Left lung (tissue), 10 donors: ENCODE data around the gene FRY. TPM values are rescaled to one million over a fixed set of nuclear protein-coding genes. Genes with fewer than 3 reads are reported as not detected.

Experiments used
- ATAC-seq: fragments of 200-7000 bp; cut with Tn5 transposase; one replicate; pipeline ENCODE4 v1.9.1; 2020; ENCODE audit warnings: moderate library complexity
- DNase-seq, 4 donors: peaks; one replicate each; pipeline ENCODE4 v3.0.0-alpha.2; 2013 to 2020
- H3K27ac ChIP-seq, 2 donors: fragments of 200-600 bp; sonication (generic) in 1 of 2; one replicate each; pipeline versions ENCODE4 v1.5.0 to v1.8.0; 2020 to 2021
- H3K27me3 ChIP-seq, 2 donors: fragments of 200-600 bp; sonication (generic) in 1 of 2; one replicate each; pipeline versions ENCODE4 v1.5.0 to v1.8.0; 2020 to 2021
- H3K36me3 ChIP-seq, 2 donors: fragments of 200-600 bp; sonication (generic) in 1 of 2; one replicate each; pipeline versions ENCODE4 v1.5.0 to v1.8.0; 2020 to 2021
- H3K4me1 ChIP-seq, 2 donors: fragments of 200-600 bp; one replicate each; pipeline ENCODE4 v1.8.0; 2021
- H3K4me3 ChIP-seq, 2 donors: fragments of 200-600 bp; sonication (generic) in 1 of 2; one replicate each; pipeline versions ENCODE4 v1.5.0 to v1.8.0; 2020 to 2021; ENCODE audit warnings: mild to moderate bottlenecking in 1 of 2
- H3K9me3 ChIP-seq, 2 donors: fragments of 200-600 bp; sonication (generic) in 1 of 2; one replicate each; pipeline versions ENCODE4 v1.5.0 to v1.8.0; 2020 to 2021
- intact Hi-C, 2 donors: fragments of 100-400 bp; cut with DNase I; formaldehyde crosslinking; loops; one replicate each; pipeline versions ENCODE4 v1.11.2 to v1.14.2; 2022
- polyA plus RNA-seq, 6 donors: library from polyadenylated mRNA; unstranded; fragments of 120-200 nt; gene quantifications; one replicate each; pipeline ENCODE4 v1.2.1, GENCODE V29; 2013; ENCODE audit not compliant: insufficient read length in 6 of 6
- total RNA-seq, 2 donors: library from RNA; stranded (reverse); fragmentation: NEBNext Ultra II Directional; extraction: Animal tissue kit (Norgen Biotek cat#: 25700); gene quantifications; one replicate each; pipeline ENCODE4 v1.2.1, GENCODE V29; 2021
- TF ChIP-seq, protein P1 (sequence below), 2 donors: fragments of 200-600 bp; sonication (generic) in 1 of 2; IDR thresholded peaks; one replicate each; pipeline versions ENCODE4 v1.5.0 to v1.8.0; 2021; ENCODE audit warnings: antibody characterized with exemption in 2 of 2
- donor health status: DM: no; HTN: yes; CAD: no.
- donor health status: DM: no; HTN: no; CAD: no.

The FRY gene
- total and polyA plus RNA-seq, 8 donors: 41.6 to 53.4 (median 49.2) TPM

DNA sequence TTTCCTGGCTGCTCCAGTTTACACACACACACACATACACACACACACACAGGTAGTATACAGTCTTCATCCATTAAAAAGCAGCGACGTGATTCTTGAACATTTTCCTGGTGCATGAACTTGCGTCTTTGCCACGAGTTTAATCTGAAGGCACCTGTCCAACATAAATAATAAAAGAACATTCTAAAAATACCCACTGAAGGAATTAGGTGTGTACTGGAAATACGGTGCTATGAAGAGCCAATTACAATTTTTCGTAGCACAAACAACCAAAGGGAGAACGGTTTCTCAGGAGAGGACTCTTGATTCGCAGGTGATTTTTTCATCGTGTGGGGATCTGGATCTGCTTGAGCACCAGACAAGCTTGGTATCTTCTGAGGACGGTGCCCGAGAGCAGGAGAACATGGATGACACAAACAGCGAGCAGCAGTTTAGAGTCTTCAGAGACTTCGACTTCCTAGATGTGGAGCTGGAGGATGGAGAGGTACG, 222.4 kb downstream of the FRY start:
- Histone ChIP-seq H3K27ac (peak overlapping the region; percentile 74 to 77), H3K36me3 (peaks cover 0 to 19% of the 10 kb centered on the region in 2 donors), H3K4me3 (peak overlapping the region; percentile 4 to 32), H3K9me3 (no peaks in the 10 kb centered on the region), H3K4me1 (no peaks in the 10 kb centered on the region), H3K27me3 (no peaks in the 10 kb centered on the region)
- peak in 1 of 4 donors; percentile 71 for DNase-seq
- peak; percentile 80 for ATAC-seq
- TF ChIP-seq, protein P1, sequence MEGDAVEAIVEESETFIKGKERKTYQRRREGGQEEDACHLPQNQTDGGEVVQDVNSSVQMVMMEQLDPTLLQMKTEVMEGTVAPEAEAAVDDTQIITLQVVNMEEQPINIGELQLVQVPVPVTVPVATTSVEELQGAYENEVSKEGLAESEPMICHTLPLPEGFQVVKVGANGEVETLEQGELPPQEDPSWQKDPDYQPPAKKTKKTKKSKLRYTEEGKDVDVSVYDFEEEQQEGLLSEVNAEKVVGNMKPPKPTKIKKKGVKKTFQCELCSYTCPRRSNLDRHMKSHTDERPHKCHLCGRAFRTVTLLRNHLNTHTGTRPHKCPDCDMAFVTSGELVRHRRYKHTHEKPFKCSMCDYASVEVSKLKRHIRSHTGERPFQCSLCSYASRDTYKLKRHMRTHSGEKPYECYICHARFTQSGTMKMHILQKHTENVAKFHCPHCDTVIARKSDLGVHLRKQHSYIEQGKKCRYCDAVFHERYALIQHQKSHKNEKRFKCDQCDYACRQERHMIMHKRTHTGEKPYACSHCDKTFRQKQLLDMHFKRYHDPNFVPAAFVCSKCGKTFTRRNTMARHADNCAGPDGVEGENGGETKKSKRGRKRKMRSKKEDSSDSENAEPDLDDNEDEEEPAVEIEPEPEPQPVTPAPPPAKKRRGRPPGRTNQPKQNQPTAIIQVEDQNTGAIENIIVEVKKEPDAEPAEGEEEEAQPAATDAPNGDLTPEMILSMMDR (IDR thresholded peaks at IDR 0.05): no peak
- intact Hi-C loops: no loop called here

DNA sequence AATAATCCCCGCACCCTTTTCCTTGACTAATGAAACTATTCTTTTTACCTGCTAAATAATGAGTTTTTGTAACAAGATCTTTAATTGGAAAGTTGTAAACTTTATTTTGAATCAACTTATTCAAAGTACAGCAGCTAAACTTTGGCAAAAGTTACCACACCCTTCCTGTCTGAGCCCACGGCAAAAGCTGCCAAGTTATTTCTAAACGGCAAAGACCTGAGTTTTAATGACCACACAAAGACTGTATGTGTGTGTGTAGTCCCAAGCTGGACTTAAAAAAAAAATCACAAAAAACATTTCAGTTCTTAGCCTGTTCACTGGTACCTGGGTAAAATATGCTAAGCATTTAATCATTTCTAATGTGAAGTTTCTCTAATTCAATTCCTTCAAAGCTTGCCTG, 222.8 kb downstream of the FRY start:
- intact Hi-C loops: no loop called here
- Histone ChIP-seq H3K27ac (peak overlapping the region; percentile 74 to 77), H3K9me3 (no peaks in the 10 kb centered on the region), H3K36me3 (peaks cover 0 to 18% of the 10 kb centered on the region in 2 donors), H3K4me1 (no peaks in the 10 kb centered on the region), H3K27me3 (no peaks in the 10 kb centered on the region), H3K4me3 (peak overlapping the region; percentile 4 to 32)
- no peak for DNase-seq
- peak; percentile 54 for ATAC-seq
- TF ChIP-seq, protein P1 (IDR thresholded peaks at IDR 0.05): no peak

DNA sequence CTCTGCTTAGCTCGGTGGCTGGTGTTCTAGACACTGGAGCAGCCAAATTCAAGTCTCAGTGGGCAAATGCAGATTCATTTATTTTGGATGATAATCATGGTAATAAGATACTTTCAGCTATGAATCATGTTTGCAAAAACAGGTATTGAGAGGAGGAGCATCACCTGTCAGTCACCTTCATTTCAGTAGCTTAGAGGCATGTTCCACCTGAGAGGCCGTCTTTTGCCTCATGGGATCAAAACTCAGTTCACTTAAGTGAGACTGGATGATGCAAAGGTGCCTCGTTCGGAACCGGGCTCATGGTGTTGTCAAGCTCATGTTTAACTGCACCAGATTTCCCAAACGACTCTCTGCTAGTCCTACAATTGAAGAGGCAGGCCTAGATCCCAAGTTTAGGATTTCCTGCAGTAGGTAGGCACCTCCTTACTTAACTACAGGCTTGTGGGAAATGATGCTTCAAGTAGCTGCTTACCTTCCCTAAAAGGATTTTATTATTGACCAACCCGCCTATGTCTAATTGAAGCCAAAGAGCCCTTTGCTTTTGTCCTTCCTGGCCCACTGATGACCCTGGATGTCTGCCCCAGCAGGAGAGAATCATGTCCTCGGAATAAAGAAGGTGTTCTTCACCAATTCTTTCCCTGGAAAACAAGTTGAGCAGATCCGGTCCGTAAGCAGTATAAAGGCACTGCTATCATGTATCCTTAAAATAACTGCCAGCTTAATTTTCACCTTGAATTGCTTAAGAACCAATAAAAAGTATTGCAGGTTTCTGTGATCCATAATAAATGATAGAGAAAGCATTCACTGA, 223.5 kb downstream of the FRY start:
- ATAC-seq (peak; percentile 23), DNase-seq (no peak)
- Histone ChIP-seq H3K27ac (peak overlapping the region; percentile 74 to 77), H3K27me3 (no peaks in the 10 kb centered on the region), H3K4me3 (peak overlapping the region; percentile 4 to 32), H3K36me3 (peaks cover 0 to 11% of the 10 kb centered on the region in 2 donors), H3K9me3 (no peaks in the 10 kb centered on the region), H3K4me1 (no peaks in the 10 kb centered on the region)
- intact Hi-C loops: no loop called here
- TF ChIP-seq, protein P1 (IDR thresholded peaks at IDR 0.05): no peak

DNA sequence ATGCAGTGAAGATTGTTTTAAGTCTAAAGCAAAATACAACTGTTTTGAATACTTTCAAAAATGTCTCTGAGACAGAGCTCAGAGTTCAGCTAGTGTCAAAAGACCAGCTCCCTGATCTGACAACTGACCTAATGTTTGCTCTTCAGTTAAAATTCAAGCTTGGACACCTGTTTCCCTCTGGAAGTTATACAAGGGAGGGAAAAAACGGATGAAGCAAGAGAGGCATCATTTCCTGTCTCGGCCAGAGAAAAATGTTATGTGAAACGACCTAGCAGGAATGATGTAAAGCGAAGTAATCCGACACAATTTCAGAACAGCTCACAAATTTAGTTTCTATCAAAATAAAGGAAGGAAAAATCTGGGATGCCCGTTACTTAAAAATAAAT, 224.1 kb downstream of the FRY start:
- ATAC-seq (no peak), DNase-seq (no peak)
- Histone ChIP-seq H3K4me1 (peaks cover 1 to 2% of the 10 kb centered on the region in 2 donors), H3K4me3 (peak overlapping the region; percentile 4 to 32), H3K27ac (peak overlapping the region; percentile 74 to 77), H3K9me3 (no peaks in the 10 kb centered on the region), H3K27me3 (no peaks in the 10 kb centered on the region), H3K36me3 (peaks cover 0 to 6% of the 10 kb centered on the region in 2 donors)
- intact Hi-C loops: no loop called here
- TF ChIP-seq, protein P1 (IDR thresholded peaks at IDR 0.05): no peak

DNA sequence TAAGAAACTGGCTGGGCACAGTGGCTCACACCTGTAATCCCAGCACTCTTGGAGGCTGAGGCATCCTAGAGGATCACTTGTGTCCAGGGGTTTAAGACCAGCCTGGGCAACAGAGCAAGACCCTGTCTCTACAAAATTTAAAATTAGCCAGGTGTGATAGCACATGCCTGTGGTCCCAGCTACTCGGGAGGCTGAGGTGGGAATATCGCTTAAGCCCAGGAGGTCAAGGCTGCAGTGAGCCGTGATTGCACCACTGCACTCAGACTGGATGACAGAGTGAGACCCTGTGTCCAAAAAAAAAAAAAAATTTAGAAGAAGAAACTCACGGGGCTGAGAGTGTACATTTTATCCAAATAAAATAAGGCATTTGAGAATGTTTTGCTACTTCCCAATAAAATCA, 224.7 kb downstream of the FRY start:
- Histone ChIP-seq H3K36me3 (peaks cover 0 to 6% of the 10 kb centered on the region in 2 donors), H3K9me3 (no peaks in the 10 kb centered on the region), H3K4me3 (peak overlapping the region in 1 of 2 donors; percentile 1), H3K27me3 (no peaks in the 10 kb centered on the region), H3K27ac (peak overlapping the region in 1 of 2 donors; percentile 74), H3K4me1 (peaks cover 6 to 7% of the 10 kb centered on the region in 2 donors)
- intact Hi-C loops: no loop called here
- TF ChIP-seq, protein P1 (IDR thresholded peaks at IDR 0.05): no peak
- ATAC-seq: no peak
- DNase-seq: no peak
